HG03565 (cell line): ENCODE data around the gene RPL37A.
A peak's percentile ranks its signal among the peaks of the same experiment; 100 is the strongest.

Experiments
- ATAC-seq: cut with Tn5 transposase; IDR thresholded peaks from one replicate; pipeline ENCODE4 v1.9.1; 2021; ENCODE audit warnings: mild to moderate bottlenecking, moderate library complexity; ENCODE audit not compliant: unreplicated experiment

The RPL37A gene

DNA sequence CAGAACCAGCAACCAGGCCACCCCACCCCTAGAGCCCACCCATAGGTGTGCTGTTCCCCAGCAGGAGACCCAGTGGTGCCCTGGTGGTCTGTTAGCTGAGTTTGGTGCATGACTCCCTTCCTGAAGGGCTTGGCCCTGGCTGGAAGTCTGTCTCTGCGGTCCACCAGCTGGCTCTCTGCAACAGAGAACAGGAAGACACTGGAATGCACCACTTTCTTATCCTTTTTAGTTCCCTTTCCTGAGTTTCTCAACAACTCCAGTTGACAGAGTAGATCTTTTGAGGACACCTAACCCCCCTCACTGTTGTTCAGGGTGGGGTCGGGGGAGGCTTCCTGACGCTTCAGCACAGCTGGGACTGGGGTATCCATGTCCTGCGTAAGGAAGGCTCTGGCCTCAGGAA, 11.9 kb upstream of the RPL37A start:
- ATAC-seq, result no peak

- no peak for ATAC-seq
These were observed 8.6 kb upstream of the RPL37A start for GRCh38 chr2:216490061-216490460.

GRCh38 chr2:216491793-216492596, 6.6 kb upstream of the RPL37A start:
- ATAC-seq, result peak; percentile 78

DNA sequence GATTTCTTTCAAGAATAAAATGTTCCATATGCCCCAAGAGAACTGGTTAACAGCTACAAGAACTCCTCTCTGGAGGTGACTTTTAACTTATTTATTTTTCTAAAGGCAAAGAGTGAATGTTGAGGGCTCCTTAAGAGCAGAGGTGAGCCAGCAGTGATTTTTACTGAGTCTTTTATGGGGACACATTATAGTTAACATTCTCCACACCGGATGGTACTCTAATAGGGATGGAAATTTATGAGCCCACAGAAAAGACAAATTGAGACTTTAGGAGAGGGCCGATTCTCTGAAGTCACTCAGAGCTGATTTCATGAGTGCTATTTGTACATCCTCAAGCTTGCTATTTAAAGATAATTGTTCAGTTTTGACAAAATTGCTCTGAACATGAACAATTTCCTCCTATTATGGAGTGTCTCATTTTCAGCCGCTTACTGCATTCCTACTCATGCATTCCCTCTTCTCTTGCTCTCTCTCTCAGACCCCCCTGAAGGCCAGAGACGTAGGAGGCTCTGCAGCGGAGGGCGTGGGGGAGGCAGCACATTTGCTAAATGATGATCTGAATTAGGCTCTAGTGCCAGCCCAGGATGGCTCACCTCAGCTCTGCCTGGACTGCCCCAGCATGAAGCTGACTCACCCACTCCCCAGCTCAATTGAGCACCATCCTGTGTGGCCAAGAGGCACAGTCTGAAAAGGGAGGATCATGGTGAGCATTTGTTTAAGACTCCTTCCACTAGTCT, 5.9 kb upstream of the RPL37A start:
- no peak for ATAC-seq

DNA sequence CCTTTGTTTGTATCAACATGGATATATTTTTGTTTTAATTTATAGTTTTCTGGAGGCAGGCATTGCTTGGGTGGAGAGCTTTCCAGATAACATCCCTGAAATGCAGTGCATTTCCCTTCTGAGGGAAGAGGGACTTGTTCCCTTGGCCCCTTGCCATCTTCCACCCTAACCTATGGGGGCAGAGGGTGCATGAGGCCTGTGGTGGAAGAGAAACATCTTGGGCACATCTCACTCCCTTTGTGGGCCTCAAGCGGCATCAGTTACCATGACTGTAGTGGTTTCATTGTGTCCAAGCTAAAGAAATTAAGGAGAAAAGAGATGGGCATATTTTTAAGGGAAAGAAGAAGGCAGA, 5.3 kb upstream of the RPL37A start:
- no peak for ATAC-seq

- ATAC-seq, result no peak
These were observed 3.0 kb upstream of the RPL37A start for GRCh38 chr2:216495656-216496055.

DNA sequence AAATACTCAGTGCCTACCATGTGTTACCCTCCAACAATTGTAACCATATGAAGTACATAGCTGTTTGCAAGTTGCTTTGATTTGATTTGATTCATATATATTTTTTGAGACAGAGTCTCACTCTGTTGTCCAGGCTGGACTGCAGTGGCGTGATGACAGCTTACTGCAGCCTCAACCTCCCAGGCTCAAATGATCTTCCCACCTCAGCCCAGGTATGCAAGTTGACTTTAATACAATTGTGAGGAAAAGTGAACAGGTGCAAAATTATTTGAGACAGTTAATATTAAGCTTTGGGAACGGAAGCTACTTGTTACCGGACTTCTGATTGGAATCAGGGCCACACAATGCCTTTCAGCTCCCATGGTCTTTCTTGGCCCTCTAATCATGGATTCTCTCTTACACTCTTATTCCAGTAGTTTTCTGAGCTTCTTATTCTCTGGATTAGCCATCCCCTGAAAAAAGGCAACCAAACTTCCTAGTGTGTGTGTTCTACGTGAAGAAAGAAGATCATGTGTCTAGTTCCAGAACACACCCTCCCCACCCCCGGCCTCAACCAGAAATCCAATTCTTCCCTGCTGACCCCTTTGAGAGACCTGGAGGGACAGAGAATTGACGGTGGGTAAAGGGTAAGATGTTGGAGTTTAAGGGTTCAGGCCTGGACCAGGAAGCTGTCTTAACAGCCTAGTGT, 1.1 kb upstream of the RPL37A start:
- no peak for ATAC-seq

DNA sequence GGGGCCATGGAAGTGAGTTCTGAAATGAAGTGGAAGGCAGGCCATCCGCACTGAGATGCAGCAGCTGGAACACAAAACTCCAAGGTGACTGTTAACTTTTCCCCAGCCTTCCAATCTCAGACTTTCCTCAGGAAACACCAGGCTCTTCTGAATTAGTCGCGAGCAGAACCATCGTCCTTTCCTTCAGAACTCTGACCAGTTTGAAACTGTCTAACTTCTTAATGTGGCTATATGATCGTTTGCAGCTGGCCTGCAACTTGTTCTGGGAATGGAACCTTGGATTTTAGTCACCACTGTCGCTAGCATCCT, 620 bp upstream of the RPL37A start:
- ATAC-seq, result no peak

GRCh38 chr2:216499641-216500218, 1.1 kb downstream of the RPL37A start:
- ATAC-seq, result no peak

DNA sequence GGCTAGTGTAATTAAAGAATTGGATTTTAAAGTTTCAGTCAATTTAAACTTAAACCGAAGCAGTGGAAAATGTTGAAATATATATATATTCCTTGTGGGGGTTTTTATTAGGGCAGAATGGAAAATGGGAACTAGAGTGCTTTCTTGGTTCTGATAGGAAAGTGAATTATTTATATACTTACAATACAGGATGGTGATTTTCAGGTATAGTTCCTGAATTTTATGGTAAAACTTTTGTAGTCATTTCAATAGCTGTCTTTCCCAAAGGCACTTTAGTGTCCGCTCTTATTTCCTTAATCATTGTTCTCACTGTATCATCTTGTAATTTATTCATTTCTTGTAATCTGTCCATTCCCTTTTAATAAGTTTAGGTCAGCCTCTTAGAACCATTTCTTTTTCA, 1.9 kb downstream of the RPL37A start:
- ATAC-seq, result no peak

GRCh38 chr2:216501854-216502253, 3.2 kb downstream of the RPL37A start:
- ATAC-seq, result no peak

DNA sequence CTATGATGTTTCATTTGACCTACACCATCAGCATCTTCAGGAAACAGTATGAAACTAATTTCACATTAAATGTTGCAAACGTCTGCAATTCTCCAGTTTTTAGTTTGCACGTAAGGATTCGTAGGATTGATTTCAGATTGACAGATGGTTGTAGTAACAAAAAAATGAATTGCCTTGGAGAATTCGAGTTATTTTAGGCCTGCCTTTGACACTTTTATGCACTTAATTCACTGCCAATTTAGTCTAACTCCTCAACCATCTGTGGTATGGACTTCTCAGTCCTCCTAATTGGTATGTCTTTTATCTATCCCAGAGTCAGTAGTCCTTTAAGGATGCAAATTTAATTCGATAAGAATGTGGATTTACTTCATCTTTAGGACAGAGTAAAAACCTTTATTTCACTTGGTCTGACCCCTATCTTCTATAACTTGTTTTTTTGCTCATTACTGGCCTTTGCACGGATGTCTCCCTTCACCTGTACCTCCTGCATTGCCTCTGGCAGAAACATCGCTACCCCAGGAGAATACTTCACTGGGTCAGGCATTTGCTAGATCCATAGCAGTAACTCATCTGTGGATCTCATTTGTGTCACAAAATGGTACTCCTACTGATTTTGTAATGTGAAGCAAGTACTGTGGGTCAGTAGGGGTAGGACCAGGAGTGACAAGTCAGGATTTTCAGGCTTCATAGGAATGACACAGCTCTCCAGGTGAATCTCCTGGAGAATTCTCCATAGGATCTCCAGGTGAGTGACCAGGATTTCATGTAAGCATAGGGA, 3.9 kb downstream of the RPL37A start:
- no peak for ATAC-seq

- no peak for ATAC-seq
These were observed 4.5 kb downstream of the RPL37A start for GRCh38 chr2:216503159-216503629.

DNA sequence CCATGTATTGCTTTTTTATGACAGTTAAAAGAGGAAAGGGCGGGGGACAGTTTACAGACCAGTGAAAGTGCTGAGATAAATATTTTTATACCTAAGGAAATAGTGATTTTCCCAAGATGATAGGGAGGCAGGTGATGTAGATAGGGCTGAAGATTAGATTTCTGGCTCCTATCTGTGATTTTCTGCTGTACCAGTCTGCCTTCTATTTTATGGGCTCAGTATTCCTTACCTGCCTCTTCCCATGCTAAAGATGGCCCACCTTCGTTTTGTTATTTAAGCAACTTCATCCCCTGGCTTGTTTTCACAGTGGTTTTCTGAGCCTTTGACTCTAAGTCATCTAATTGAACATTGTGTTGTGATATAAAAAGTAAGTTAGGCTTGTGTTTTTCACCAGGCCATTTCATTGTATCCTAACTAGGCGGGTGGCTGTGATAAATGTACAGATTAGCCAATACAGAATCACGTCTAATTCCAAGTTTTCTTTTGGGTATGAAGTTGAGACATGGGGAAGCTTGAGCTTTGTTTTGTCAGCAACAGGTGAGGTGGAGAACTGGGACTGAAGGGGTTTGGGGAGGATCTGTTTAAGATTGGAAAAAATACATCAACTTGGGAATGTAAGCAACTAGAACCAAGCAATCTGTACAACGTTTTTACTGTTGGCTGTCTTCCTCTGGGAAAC, 5.2 kb downstream of the RPL37A start:
- ATAC-seq, result no peak

DNA sequence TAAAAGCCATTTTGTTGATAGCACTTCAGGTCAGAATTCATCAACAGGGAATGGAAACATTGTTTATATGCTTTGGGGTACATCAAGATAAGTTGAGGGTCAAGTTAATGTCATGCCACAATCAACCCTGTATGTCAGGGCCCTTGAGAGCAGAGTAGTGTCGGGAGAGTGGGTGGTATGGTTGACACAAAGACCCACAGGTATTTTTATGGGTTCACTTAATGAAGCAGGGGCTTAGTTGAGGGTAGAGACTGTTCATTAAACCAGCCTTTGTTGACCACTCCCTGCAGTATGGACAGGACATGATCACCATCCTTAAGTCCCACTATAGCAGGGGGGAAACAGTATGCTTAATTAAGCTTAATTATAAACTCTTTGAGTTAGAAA, 5.7 kb downstream of the RPL37A start:
- ATAC-seq, result no peak

- ATAC-seq, result no peak
These were observed 6.8 kb downstream of the RPL37A start for GRCh38 chr2:216505133-216506106.

- ATAC-seq, result no peak
These were observed 8.8 kb downstream of the RPL37A start for GRCh38 chr2:216507220-216508160.

DNA sequence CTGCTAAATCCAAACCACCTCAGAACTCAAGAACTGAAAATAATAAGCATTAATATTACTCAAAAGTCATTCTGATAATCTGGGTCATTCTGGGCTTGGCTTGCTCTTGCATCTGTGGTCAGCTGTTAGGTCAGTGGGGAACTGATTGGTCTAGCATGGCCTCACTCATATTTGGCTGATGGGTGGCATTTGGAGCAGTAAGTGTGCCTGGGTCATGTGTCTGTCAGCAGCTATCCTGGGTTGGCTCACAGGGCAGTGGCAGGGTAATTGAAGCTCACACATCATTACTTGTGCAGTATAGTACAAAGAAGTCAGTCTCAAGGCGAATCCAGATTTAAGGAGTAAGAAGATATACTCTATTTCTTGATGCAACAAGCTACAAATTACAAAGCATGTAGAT, 9.6 kb downstream of the RPL37A start:
- ATAC-seq, result no peak
